Lower leg skin (tissue), 4 donors: ENCODE data around the gene CDH3. TPM values are rescaled to one million over a fixed set of nuclear protein-coding genes. Genes with fewer than 3 reads are reported as not detected.

Source experiments
- DNase-seq, 2 donors: peaks; one replicate each; pipeline ENCODE4 v3.0.0-alpha.2; 2019; ENCODE audit warnings: low spot score in 2 of 2
- H3K4me3 ChIP-seq: fragments of 200-600 bp; sonication (generic); 2 replicates; pipeline ENCODE4 v1.5.1; 2017; ENCODE audit warnings: mild to moderate bottlenecking, low read depth; ENCODE audit not compliant: poor library complexity, severe bottlenecking
- CTCF ChIP-seq, 3 donors: fragments of 450-650 bp; IDR thresholded peaks; one replicate each; pipeline ENCODE4 v1.5.1; 2016; ENCODE audit warnings: antibody characterized with exemption in 3 of 3, mild to moderate bottlenecking in 3 of 3, moderate library complexity in 2 of 3
- POLR2A ChIP-seq, 2 donors: fragments of 450-650 bp; IDR thresholded peaks; one replicate each; pipeline ENCODE4 v1.6.1; 2016 to 2017; ENCODE audit warnings: antibody characterized with exemption in 2 of 2, mild to moderate bottlenecking in 1 of 2, moderate library complexity in 1 of 2
- WGBS, 2 donors: methylation state at CpG; one replicate each; pipeline ENCODE4 v1.1.5; 2018; 5-methylcytosine and 5-hydroxymethylcytosine counted together
- intact Hi-C: fragments of 100-400 bp; cut with DNase I; formaldehyde crosslinking; loops from one replicate; pipeline ENCODE4 v1.15.0; 2023; ENCODE audit warnings: low total_unique reads
- total RNA-seq, 4 donors: library from RNA; depleted of rRNA; stranded (reverse); fragments of >200 nt; gene quantifications; one replicate each; pipeline ENCODE4 v1.1.0, GENCODE V29; 2016

Gene CDH3
- total RNA-seq, 4 donors from 2014 or later, result 34.1 to 43.9 (median 39.7) TPM

DNA sequence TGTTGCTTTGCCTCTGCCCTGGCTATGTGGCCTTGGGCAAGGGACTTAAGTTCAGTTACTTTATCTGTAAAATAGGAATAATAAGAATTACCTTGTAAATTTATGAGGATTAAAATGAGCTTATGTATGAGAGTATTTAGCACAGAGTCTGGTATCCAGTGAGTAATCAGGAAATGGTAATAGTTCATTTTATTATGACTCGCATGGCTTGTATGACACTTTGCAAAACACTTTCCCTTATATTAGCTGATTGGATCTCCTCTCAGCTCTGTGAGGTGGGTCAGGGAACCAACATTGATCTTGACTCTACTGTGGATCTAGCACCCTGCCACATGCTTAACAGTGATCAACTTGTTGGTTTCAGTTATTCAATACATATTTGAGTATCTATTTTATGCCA lies 8.3 kb upstream of the CDH3 start:
- H3K4me3 ChIP-seq, result no peak overlapping the region
- intact Hi-C loops, result no loop called here
- TF ChIP-seq CTCF (IDR thresholded peaks at IDR 0.05) (no peak), POLR2A (IDR thresholded peaks at IDR 0.05) (no peak)
- no peak for DNase-seq
- whole genome bisulfite sequencing, 2 donors, result 27 to 33% methylated on average over 1 of the region's 1 CpG

- H3K4me3 ChIP-seq, result no peak overlapping the region
- 37 to 62% methylated on average over 3 of the region's 3 CpGs for WGBS, 2 donors
- TF ChIP-seq CTCF (IDR thresholded peaks at IDR 0.05), result no peak
- no peak for TF ChIP-seq POLR2A (IDR thresholded peaks at IDR 0.05)
- DNase-seq, result no peak
- intact Hi-C loops, result no loop called here
Observed at GRCh38 chr16:68640972-68641371, 4.1 kb upstream of the CDH3 start.

DNA sequence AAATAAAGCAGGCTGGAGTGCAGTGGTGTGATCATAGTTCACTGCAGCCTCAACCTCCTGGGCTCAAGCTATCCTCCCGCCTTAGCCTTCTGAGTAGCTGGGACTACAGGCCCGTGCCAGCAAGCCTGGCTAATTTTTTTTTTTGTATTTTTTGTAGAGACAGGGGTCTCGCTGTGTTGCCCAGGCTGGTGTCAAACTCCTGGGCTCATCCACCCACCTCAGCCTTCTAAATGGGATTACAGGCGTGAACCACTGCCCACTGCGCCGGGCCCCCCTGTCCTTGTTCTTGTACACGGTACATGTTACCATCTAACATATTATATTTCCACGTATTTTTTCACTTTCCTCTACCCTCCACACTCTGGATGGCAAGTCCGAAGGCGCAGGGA lies 3.1 kb upstream of the CDH3 start:
- TF ChIP-seq CTCF (IDR thresholded peaks at IDR 0.05), result no peak
- TF ChIP-seq POLR2A (IDR thresholded peaks at IDR 0.05), result no peak
- DNase-seq, result no peak
- intact Hi-C loops, result no loop called here
- 71 to 74% methylated on average over 10 of the region's 10 CpGs for WGBS, 2 donors
- no peak overlapping the region for H3K4me3 ChIP-seq

DNA sequence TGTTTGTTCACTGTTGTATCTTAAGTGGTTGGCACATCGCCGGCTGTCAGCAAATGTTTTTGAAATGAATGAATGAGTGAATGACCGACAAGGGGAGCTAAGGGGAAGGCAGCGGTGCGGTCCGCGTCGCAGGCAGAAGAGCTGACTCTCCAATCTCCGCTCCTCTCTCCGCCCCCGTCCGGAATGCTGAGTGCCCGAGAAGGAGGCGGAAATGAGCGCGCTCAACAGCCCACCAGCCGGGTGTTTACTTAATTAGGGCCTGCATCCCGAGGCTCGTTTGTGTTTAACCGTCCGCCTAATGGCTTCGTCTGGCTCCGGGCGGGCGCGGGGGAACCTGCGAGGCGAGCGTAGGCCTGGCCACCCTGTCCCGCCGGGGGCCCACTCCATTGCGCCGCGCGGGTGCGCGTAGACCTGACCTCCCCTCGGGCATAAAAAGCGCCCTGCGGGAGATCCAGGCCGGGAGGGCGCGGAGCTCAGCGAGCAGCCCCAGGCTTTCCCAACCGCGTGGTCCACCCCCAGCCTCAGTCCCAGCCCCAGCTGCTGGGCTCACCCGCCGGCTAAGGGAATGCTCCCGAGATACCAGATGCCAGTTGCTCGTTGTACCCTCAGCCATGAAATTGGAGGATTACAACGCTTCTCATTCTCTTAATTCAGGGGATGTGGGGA lies 2.5 kb upstream of the CDH3 start:
- no peak for DNase-seq

GRCh38 chr16:68643227-68643626 lies 1.9 kb upstream of the CDH3 start:
- intact Hi-C loops, result no loop called here
- TF ChIP-seq POLR2A (IDR thresholded peaks at IDR 0.05), result no peak
- TF ChIP-seq CTCF (IDR thresholded peaks at IDR 0.05), result no peak
- no peak overlapping the region for H3K4me3 ChIP-seq
- WGBS, 2 donors, result 86 to 88% methylated on average over 13 of the region's 13 CpGs
- DNase-seq, result no peak

More for the DNA sequence above, 2.5 kb upstream of the CDH3 start:
- no peak for TF ChIP-seq POLR2A (IDR thresholded peaks at IDR 0.05)
- no peak for TF ChIP-seq CTCF (IDR thresholded peaks at IDR 0.05)
- H3K4me3 ChIP-seq, result no peak overlapping the region
- 15 to 35% methylated on average over 46 to 51 of the region's 51 CpGs for WGBS, 2 donors
- intact Hi-C loops, result no loop called here

DNA sequence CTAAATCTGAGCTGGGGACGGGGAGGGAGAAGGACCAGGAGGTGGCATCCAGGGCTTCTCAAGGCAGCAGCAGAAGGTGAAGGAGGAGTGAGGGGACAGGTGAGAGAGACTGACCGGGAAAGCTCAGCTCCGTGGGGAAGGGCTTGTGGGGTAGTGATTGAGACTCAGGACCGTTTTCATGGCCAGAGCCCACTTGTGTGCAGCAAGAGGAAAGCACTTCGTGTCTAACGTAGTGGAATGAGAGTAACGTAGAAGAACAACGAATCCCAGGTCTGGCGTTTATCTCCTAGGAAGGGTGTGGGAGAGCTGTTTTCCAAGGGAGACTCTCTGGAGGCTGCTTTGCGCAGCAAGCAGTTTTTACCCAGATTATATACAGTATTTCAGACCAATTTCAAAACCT lies 1.3 kb upstream of the CDH3 start:
- no peak for TF ChIP-seq CTCF (IDR thresholded peaks at IDR 0.05)
- TF ChIP-seq POLR2A (IDR thresholded peaks at IDR 0.05), result no peak
- intact Hi-C loops, result no loop called here
- DNase-seq, result no peak
- 55 to 60% methylated on average over 10 of the region's 10 CpGs for WGBS, 2 donors
- H3K4me3 ChIP-seq, result no peak overlapping the region
